ENCODE data around the gene BDKRB2.

BDKRB2 gene

DNA sequence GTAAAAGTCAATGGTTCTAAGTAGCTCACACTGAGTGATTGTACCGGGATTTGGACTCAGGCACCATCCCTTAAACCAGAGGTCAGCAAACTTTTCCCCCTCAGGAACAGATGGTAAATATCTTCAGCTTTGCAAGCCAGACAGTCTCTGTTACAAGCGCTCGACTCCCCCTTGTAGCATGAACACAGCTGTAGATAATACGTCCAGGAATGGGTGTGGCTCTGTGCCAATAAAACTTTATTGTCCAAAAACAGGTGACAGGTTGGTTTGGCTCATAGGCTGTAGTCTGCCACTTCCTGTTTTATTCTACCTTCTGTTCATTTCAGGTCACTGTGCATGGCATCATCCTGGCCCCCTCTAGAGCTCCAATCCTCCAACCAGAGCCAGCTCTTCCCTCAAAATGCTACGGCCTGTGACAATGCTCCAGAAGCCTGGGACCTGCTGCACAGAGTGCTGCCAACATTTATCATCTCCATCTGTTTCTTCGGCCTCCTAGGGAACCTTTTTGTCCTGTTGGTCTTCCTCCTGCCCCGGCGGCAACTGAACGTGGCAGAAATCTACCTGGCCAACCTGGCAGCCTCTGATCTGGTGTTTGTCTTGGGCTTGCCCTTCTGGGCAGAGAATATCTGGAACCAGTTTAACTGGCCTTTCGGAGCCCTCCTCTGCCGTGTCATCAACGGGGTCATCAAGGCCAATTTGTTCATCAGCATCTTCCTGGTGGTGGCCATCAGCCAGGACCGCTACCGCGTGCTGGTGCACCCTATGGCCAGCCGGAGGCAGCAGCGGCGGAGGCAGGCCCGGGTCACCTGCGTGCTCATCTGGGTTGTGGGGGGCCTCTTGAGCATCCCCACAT is 58.9 kb downstream of the BDKRB2 start:
- no peak for DNase-seq (ENCODE audit: low read depth)
- H3K4me3 ChIP-seq (ENCODE audit: low read depth, low read length) = no peak overlapping the region

DNA sequence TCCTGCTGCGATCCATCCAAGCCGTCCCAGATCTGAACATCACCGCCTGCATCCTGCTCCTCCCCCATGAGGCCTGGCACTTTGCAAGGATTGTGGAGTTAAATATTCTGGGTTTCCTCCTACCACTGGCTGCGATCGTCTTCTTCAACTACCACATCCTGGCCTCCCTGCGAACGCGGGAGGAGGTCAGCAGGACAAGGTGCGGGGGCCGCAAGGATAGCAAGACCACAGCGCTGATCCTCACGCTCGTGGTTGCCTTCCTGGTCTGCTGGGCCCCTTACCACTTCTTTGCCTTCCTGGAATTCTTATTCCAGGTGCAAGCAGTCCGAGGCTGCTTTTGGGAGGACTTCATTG is 59.5 kb downstream of the BDKRB2 start:
- no peak overlapping the region for H3K4me3 ChIP-seq (ENCODE audit: low read depth, low read length)
- no peak for DNase-seq (ENCODE audit: low read depth)

DNA sequence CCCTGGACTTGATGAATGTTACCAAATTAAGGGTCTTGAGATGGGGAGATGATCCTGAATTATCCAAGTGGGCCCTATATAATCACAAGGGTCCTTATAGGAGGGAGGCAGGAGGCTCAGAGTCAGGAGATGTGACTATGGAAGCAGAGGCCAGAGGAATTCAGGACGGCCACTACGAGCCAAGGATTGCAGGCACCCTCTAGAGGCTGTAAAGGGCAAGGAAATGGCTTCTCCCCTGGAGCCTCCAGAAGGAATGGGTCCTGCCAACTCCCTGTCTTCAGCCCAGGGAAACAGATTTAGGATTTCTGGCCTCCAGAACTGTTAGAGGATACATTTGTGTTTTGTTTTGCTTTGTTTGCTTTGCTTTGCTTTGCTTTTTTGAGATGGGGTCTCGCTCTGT is 60.2 kb downstream of the BDKRB2 start:
- H3K4me3 ChIP-seq (ENCODE audit: low read depth, low read length) = no peak overlapping the region
- DNase-seq (ENCODE audit: low read depth) = no peak

DNA sequence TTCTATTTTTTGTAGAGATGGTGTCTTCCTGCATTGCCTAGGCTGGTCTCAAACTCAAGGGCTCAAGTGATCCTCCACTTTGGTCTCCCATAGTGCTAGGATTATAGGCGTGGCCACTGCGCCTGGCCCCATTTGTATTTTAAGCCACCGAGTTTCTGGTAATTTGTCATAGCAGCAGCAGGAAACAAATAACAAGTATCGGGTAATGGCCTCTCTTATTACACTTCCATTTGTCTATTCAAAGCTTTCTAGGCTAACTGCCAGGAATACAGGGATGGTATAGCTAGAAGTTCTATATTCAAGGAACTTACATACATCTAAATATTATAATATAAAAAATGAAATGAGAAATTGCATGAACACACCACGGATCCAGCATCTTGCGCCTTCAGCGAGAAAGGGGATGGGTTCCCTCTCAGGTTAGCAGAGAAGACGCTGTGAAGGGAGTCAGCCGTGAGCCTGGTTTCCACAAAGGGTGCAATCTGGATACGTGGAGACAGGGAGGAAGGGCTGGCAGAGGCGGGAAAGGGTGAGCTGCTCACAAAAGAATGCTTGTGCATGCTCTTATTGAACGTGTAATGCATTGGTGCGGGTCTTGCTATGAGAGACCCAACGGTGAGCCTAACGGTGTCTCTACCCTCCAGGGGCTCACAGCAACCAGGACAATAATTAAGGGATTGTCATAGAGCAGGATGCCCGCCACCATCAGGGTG is 60.9 kb downstream of the BDKRB2 start:
- no peak overlapping the region for H3K4me3 ChIP-seq (ENCODE audit: low read depth, low read length)
- DNase-seq (ENCODE audit: low read depth) = no peak

DNA sequence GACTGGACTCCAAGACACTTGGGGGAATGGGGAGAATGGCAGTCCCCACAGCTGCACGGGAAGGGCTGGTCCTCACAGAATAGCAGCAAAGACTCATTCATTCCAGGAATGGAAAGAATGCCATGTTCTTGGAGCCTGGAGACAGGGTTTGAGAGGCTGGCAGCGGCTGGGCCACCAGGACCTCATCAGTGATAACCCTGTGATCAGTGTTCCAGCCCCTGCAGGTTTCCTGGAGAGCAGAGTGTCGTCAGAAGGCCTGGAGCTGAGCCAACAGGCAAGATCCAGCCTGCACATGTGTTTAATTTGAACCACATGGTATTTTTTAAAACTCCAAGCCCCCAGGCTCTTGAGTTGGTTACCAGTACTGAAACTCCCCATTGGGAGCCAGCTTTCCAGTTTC is 62.7 kb downstream of the BDKRB2 start:
- H3K4me3 ChIP-seq (ENCODE audit: low read depth, low read length) = no peak overlapping the region
- no peak for DNase-seq (ENCODE audit: low read depth)

DNA sequence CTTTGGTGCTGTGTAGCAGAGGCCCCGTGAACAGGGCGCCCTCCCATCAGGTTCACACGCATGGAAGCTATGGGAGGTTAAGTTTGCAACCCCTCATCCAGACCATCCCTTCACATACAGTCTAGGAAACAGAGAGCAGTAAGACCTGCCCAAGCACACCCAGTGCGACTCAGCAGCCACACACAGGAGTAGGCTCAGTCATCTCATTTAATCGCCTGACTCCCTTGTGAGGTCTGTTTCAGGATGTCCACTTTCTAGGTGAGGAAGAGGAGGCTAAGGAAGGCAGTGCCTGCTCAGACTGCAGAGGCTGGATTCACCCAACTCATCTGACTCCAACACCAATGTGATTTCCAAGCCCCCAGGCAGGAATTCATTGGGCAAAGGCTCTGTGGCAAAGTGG is 63.3 kb downstream of the BDKRB2 start:
- DNase-seq (ENCODE audit: low read depth) = no peak

DNA sequence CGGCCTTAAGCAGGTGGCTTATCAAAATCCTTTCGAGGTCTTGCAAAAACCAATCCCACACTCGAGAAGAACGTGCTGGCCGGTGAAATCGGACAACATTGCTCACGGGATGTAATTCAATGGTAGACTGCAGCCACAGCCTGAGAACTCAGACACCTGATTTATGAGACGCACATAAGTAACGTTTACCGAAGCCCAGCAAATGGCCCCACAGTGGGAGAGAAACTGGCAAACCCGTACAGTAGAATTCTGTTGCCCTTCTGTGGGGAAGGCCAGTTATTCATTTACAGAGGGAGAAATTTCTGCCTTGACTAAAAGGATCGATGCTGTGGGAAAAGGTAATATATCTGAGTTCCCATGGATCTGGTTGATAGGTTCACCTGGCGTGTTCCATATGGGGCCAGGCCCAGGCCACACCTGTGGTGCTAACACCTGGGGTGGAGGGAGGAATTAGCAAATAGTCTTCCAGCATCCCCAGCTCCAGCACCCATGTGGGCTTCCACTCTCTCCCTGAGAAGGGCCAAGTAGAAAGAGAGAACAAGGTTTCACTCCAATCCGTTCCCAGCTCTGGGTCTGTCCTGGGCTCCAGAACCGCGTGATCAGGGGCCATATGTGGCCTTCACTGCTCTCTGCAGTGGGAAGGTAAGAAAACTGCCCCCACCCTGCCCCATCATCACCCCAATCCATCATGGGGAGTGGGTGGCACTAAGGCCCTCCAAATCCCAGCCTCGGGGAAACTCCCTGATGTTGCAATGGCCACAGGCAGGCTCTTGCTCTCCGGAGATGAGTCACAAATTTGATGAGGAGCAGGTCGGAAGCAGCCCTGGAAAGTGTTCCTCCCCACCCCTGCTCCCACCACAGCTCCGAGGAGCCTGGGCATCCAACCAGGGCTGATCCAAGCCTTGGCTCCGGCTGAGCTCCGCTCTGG is 64.1 kb downstream of the BDKRB2 start:
- peak; percentile 81 for DNase-seq (ENCODE audit: low read depth)
- H3K4me3 ChIP-seq (ENCODE audit: low read depth, low read length) = no peak overlapping the region

More for the DNA sequence above, 63.3 kb downstream of the BDKRB2 start:
- no peak overlapping the region for H3K4me3 ChIP-seq (ENCODE audit: low read depth, low read length)

DNA sequence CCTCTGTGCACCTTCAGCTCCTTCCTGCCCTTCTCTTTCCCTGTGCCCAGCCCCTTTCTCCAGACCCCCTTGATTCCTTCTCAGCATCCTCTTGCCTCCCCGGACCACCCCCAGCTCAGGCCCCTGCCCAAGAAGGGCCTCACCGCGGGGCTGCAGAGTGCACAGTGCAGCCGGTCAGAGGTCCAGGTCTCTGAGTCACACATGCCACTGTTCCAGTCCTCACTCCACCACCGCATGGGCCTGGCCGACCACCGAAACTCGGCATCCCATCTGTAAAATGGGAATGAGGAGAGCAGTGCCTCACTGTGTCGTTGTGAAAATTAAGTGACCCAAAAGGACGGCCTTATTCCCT is 64.7 kb downstream of the BDKRB2 start:
- no peak for DNase-seq (ENCODE audit: low read depth)
- H3K4me3 ChIP-seq (ENCODE audit: low read depth, low read length) = no peak overlapping the region

DNA sequence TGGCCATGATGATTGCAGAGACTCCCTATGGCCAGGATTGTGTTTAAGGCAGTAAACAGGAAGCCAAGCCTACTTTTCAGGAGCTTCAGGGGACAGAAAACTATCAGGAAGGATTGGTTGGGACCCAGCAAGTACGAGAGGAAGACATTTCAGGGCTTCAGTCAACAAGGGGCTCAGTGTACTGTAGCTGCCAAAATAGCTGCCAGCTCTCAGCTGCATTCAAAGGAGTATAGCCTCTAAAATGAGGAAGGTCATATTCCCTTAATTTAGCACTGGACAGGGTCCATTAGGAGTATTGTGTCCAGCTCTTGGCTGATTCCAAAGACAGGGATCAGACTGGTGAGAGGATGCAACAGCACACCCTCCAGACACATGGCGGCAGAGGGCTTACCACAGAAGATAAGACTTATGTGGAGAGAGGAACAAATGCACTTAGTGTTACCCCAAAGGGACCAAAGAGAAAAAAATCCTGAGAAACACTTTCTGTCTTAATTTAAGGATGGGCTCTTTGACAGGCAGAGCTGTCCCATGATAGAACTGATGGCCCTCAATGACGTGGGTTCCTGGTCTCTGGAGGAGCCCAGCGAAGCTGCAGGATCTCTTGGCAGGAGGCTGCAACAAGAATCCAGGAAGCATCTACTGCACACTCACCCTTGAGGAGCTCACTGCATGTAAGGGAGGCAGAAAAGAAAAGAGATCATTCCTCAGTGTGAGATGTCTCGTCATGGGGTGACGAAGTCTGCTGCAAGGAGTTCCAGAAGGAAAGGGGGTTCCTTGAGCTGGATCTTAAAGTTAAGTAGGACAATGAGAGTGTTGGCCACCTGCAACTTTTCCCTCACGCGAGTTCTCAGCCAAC is 66.2 kb downstream of the BDKRB2 start:
- H3K4me3 ChIP-seq (ENCODE audit: low read depth, low read length) = no peak overlapping the region
- DNase-seq (ENCODE audit: low read depth) = no peak

DNA sequence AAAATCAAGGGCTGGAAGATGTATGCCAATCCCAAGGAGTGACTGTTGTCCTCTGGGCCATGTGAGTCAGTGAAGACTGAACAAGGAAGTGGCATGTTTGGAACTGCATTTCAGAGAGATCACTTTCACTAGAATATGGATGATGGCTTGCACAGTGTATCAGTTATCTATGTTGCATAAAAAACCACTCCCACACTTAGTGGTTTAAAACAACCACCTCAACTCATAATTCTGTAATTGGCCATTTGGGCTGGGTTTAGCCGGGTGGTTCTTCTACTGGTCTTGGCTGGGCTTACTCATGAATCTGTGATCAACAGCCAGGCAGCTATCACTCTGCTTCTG is 66.8 kb downstream of the BDKRB2 start:
- no peak overlapping the region for H3K4me3 ChIP-seq (ENCODE audit: low read depth, low read length)
- no peak for DNase-seq (ENCODE audit: low read depth)

DNA sequence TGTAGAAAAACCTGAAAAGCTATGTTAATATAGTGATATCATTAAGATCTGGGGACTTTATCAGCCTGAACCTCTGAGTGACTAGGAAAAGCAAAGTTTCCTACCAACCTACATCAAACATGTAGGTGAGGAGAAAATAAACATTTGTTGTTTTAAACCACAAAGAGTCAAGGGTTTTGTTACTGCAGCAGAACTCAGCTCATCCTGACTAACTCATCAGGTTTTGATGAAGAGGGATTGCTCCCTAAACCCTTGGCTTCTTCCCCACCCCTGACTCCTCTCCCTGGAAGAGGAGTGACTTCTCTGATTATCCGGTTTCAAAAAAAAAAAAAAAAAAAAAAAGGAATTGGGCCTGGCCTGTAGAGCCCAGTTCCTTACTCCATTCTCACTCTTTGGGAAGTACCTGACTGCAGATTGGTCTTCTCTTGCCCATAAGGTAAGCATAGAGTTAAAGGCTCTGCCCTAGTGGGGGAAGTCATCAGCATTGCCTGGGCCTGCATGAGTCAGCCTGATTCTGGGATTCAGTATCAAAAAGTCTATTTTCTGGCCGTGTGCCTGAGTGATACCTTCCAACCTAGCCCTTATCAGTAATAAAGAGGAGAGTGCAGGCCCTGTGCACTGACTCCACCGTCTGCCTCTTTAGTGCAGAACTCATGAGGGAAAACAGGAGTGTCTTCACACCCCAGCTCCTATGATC is 68.3 kb downstream of the BDKRB2 start:
- no peak for DNase-seq (ENCODE audit: low read depth)
- H3K4me3 ChIP-seq (ENCODE audit: low read depth, low read length) = no peak overlapping the region

DNA sequence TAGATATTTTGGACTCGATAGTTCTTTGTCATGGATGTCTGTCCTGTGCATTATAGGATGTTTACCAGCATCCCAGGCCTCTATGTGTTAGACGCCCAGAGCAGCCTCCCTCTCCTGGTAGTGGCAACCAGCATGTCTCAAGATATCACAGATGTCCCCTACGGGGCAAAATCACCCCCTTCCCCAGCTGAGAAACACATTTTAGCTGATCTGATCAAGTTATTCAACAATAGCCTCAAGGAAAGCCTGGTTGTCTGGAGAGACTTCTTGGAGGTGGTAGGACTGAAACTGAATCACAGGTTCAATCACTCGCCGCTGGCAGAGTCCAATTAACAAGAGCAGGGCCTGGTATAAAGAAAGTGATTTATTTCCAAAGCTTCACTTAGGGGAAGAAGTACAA is 69.0 kb downstream of the BDKRB2 start:
- H3K4me3 ChIP-seq (ENCODE audit: low read depth, low read length) = no peak overlapping the region
- DNase-seq (ENCODE audit: low read depth) = no peak

DNA sequence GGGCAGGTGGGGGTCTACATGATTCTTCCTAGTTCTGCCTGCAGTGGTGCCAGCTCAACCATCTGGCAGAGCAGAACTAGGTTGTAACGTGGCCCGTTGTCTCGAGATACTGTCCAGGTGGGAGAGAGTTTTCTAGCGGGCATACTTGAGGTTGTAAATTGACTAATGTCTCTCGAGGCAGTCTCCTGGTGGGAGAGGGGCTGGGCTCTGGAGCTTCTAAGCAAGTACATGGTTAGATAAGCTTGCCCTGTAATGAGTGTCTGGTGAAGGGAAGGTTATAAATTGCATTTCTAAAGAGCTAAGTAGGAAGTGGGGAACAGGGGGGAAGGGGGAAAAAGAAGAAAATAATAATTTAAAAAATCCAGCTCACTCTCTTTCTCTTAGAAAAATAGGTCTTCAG is 69.5 kb downstream of the BDKRB2 start:
- H3K4me3 ChIP-seq (ENCODE audit: low read depth, low read length) = no peak overlapping the region
- DNase-seq (ENCODE audit: low read depth) = no peak

DNA sequence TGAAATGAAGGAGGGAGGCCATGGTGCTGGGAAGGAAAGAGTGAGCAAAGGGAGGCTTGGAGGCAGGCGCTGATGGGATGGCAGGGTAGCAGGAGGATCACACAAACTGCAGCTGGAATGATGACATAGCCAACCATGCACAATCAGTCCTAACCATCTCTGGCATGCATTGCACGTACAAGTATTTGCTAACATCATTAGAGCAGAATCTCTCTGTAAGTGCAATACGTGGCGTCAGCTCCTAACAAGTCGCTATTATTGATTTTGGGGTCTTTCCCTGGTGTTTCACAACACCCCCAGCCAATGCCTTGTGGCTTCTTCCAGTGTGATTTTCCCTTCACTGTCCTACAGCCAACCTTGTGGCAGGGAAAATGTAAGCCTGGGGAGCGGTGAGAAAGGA is 69.9 kb downstream of the BDKRB2 start:
- peak; percentile 65 for DNase-seq (ENCODE audit: low read depth)
- H3K4me3 ChIP-seq (ENCODE audit: low read depth, low read length) = no peak overlapping the region

DNA sequence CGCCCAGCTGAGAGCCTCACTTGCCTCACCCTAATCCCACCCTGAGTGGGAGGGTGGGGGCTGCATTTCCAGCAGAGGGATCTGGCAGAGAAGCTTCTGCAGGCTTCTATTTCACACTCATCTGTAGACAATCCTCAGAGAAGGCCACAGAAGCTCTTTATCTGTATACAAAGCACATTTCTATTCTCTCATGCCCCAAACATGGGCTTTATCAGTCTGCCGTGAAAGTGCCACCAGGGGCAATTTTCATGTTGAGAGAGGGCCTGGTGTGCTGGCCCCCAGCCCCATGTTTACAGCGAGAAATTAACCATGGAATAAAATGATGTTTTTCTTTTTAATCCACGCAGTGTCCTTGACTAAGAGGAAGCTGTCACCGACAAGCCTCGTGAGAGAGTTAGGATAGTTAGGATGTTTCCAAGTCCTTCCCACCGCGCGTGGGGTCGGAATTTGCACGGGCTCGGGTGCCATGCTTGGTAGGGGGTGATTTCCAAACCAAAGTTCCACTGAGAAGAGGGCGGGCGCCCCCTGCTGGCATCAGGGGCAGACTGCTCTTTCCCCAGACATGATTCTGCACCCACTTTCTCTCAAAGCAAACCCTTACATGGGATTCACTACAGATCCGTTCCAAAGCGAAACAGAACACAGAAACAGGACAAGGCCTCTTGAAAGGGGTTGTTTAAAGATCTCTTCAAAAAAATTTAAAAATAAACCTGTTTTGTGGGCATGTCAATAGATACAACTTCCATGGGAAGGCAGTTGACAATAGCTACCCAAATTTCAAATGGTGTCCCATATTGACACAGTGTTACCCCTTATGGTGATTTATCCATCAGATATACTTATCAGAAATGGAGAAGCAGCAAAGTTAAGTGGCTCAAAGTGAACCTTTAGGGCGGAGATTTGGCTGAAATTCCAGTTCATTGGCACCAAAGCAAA is 70.8 kb downstream of the BDKRB2 start:
- no peak for DNase-seq (ENCODE audit: low read depth)
- H3K4me3 ChIP-seq (ENCODE audit: low read depth, low read length) = no peak overlapping the region

DNA sequence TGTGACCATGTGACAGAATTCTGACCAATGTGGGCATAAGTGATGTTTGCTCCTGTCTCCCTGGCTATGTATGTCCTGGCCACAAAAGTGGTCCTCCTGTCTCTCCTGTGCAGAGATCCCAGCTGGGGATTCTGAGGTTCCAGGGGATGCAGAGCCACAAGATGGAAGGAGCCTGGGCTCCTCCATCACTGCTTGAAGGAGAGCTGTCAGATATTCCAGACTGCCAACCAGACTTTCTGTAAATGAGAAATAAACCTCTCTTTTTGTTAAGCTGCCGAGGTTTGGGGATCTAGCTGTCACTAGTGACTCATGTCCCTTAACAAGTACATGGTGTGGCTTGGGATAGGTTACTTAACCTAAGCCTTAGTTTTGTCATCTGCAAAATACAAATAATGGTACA is 73.3 kb downstream of the BDKRB2 start:
- DNase-seq (ENCODE audit: low read depth) = no peak

DNA sequence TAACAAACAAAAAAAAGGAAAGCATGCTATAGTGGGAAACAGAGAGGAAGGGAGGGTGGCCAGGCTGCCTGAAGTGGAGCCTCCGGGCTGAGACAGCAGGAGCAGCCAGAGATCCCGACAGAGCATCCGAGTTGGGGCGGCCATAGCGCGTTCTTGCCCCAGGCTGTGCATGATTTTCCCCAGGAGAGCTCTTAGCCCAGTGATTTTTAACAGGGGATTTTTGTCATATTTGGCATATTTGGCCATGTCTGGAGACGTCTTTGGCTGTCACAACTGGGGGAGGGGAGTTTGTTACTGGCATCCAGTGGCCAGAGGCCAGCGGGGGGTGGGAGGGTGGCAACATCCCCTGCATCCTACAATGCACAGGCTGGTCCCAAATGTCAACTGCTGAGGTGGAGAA is 74.9 kb downstream of the BDKRB2 start:
- DNase-seq (ENCODE audit: low read depth) = no peak
- no peak overlapping the region for H3K4me3 ChIP-seq (ENCODE audit: low read depth, low read length)

More for the DNA sequence above, 73.3 kb downstream of the BDKRB2 start:
- no peak overlapping the region for H3K4me3 ChIP-seq (ENCODE audit: low read depth, low read length)

DNA sequence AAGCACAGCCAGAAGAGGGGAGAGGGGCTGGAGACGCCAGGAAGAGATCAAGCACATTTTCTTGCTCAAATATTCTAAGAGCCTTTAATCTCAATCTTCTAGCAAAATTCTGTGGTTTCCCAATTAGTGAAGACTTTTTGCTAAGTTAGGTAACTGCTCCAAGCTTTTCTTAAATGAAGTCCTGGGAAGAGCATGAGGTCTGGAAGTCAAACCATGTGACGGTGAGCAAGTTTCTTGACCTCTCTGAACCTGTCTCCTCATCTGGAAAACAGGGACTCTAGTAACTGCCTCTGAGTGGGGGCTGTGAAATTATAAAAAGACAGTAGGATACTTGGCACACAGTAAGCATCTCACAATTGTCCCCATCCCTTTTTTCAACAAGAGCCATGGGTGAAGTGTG is 75.5 kb downstream of the BDKRB2 start:
- no peak overlapping the region for H3K4me3 ChIP-seq (ENCODE audit: low read depth, low read length)
- no peak for DNase-seq (ENCODE audit: low read depth)
